Heart left ventricle (tissue), 13 donors: ENCODE data around the gene SUN1.

Source experiments
- CTCF ChIP-seq, 12 donors: fragments of 200-600 bp; sonication (generic) in 4 of 12; IDR thresholded peaks; one replicate each; pipeline versions ENCODE4 v1.5.0 to v1.8.0; 2018 to 2022; ENCODE audit warnings: antibody characterized with exemption in 12 of 12, mild to moderate bottlenecking in 5 of 12
- POLR2A ChIP-seq, 2 donors: fragments of 450-650 bp; IDR thresholded peaks; one replicate each; pipeline ENCODE4 v1.6.1; 2017; ENCODE audit warnings: antibody characterized with exemption in 2 of 2, mild to moderate bottlenecking in 2 of 2, moderate library complexity in 2 of 2
- donor health status: ischemic (EF 13 %, LVEDD 7.1; RV severe dilation, severe dysfunction).
- donor health status: DM: no; HTN: yes; CAD: no.
- donor health status: DM: no; HTN: no; CAD: no.
- donor health status: ischemic (EF 25% LVEDD 6.9; RV normal size, moderate dysfunction).
- donor health status: ischemic (EF 25% LVEDD 5.7; RV mildly dilated, moderate dysfunction).
- donor health status: ischemic (EF 35%, LVEDD 5.7; RV mildly dilated, moderate dysfunction).
- donor health status: nonischemic (EF 11% LVEDD 7.7; RV severe dilation, severe dysfunction).
- donor health status: DM: yes; HTN: yes; CAD: no.
- donor health status: PGD.
- donor health status: ischemic (EF 29% LVEDD 5.4; RV normal size, mild dysfunction).
- donor health status: nonischemic (EF 23%, LVEDD 6.1; RV moderate dilation, normal function).

DNA sequence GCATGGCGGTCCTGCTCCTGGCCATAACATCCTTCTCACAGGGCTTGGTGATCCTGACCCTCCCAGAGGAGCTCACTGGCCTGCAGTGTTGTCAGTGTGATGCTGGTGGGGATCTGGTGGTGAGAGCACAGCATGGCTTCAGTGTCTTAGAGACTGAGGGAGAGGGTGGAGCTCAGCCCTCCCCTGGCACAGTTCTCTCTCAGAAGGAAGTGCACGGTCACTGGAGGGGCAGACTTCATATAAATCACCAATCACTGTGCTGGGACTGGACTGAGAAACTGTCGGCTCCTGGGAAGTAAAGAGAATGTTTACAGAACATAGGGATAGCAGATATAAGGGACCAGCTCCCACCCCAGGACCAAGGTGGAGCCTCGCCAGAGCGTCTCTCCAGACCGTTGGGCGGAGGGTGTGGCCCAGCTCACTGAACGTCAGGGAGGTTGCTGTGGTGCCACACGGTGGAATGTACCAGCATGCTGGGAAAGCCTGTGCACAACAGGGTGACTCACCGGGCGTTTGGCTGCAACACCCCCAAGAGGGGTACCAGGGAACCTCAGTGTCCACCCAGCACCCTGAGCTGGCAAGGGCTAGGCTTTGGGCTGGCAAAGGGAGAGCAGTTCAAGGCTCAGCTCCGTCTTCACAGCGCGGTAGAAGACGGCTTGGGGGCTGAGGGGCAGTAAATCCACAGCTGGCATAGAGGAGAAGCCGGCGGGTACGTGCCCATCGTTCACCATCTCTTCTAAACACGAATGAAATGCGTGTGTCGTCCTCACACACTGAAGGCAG, 35.3 kb downstream of the SUN1 start:
- TF ChIP-seq CTCF (IDR thresholded peaks at IDR 0.05) (peak in 1 of 12 donors; percentile 22), POLR2A (IDR thresholded peaks at IDR 0.05) (no peak)
